Fibroblast of villous mesenchyme (primary cell): Measurements from ENCODE around the gene RANBP3. TPM values are rescaled to one million over a fixed set of nuclear protein-coding genes. Genes with fewer than 3 reads are reported as not detected.
A peak's percentile ranks its signal among the peaks of the same experiment; 100 is the strongest.

Experiments used
- DNase-seq: peaks from one replicate; pipeline ENCODE4 v3.0.0-alpha.2; 2010; ENCODE audit warnings: low read depth
- H3K4me3 ChIP-seq: 2 replicates; pipeline ENCODE4 v1.5.1; 2011; ENCODE audit warnings: low read depth, mild to moderate bottlenecking, low read length
- total RNA-seq: library from RNA; depleted of rRNA; stranded (reverse); fragments of >200 nt; gene quantifications from 2 replicates; pipeline ENCODE4 v1.2.3, GENCODE V29; 2012
- TF ChIP-seq, protein P1 (sequence below): IDR thresholded peaks from 2 replicates; pipeline ENCODE4 v1.5.1; 2012; ENCODE audit warnings: low read depth, mild to moderate bottlenecking, low read length; ENCODE audit not compliant: insufficient read depth

Gene RANBP3
- total RNA-seq, 1 donor: 45.8 TPM

DNA sequence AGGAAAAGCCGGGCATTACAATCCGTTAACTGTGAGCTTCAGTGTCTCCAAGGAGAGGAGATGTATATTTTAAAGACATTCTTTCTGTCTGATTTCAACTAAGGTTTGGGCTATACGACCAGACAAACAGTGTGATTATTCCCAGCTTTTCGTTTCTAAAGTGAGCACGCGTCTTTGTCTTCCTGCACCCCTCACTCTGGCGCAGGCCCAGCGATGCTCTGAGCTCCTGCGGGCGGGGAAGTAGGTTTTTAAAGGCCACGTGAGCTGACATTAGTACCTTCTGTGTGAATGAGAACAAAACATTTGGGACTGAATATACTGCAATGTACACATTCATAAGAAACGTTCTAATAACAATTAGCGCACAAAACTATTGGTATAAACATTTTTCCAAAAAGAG, 15.3 kb upstream of the RANBP3 start:
- TF ChIP-seq, protein P1, sequence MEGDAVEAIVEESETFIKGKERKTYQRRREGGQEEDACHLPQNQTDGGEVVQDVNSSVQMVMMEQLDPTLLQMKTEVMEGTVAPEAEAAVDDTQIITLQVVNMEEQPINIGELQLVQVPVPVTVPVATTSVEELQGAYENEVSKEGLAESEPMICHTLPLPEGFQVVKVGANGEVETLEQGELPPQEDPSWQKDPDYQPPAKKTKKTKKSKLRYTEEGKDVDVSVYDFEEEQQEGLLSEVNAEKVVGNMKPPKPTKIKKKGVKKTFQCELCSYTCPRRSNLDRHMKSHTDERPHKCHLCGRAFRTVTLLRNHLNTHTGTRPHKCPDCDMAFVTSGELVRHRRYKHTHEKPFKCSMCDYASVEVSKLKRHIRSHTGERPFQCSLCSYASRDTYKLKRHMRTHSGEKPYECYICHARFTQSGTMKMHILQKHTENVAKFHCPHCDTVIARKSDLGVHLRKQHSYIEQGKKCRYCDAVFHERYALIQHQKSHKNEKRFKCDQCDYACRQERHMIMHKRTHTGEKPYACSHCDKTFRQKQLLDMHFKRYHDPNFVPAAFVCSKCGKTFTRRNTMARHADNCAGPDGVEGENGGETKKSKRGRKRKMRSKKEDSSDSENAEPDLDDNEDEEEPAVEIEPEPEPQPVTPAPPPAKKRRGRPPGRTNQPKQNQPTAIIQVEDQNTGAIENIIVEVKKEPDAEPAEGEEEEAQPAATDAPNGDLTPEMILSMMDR: no peak
- DNase-seq: no peak
- H3K4me3 ChIP-seq: no peak overlapping the region

DNA sequence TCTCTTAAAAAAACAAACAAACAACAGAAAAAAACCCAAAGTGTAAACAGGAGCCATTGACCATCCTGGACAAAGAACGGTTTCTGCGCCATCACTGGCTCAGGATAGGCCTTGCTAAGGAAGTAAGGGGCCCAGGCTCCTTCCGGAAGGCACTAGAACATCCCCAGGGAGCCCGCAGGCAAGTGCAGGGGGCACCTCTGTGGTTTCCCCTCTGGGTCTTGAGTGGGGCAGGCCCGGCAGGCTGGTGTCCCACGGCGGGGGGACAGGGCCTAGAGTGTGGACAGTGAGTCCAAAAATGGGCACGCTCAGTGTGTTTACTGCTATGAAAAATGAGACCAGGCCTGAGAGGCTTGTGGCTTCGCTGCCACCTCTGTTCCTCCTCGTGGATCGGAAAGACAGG, 14.8 kb upstream of the RANBP3 start:
- TF ChIP-seq, protein P1: no peak
- no peak overlapping the region for H3K4me3 ChIP-seq
- DNase-seq: no peak

DNA sequence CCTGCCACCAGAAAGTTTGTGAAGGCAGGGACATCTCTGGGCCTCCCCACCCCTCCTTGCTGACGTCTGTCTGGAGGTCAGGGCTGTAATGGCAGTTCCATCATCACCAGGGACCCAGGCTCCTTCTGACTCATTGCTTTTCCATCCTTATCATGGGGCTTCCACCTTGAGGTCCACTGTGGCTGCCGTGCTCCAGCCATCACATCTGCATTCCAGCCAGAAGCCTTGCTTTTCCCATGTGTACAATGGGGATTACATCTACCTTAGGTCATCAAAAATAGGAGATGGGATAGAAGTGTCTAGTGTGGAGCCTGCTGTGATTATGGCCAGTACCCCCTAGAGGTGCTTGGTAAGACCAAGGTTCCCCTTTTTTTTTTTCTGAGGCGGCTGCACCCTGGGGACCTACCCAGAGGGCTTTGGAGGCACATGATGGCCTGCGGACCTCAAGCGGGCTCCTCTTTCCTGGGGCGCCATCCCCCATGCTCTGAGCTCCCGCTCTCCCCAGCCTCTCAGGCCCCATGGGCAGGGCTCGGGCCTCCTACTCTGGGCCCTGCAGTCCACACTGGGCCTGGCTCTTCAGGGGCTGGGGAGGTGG, 13.4 kb upstream of the RANBP3 start:
- TF ChIP-seq, protein P1: no peak
- no peak for DNase-seq
- H3K4me3 ChIP-seq: no peak overlapping the region

DNA sequence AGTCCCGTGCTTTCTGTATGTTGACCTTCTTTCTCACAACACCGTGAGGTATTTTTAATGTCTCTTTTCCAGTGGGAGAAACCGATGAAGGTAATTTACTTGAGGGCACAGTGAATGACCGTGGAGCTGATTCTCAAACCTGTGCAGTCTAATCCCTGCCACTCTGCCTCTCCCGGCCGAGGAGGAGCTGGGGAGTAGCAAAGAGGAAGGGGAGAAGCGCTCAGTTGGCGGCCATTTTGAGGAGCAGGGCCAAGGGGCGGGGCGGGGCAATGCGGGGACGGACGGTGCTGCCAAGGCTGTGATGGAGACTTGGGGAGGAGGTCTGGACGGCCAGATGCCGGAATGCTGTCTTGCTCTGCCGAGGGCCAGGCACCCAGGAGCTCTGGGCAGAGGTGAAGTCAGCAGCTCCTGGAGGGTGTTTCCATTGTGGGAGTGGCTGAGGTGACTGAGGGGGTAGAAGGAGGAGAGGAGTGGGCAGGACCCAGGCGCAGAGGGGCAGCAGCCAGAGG, 12.4 kb upstream of the RANBP3 start:
- peak overlapping the region; percentile 39 for H3K4me3 ChIP-seq
- no peak for DNase-seq
- TF ChIP-seq, protein P1: no peak

DNA sequence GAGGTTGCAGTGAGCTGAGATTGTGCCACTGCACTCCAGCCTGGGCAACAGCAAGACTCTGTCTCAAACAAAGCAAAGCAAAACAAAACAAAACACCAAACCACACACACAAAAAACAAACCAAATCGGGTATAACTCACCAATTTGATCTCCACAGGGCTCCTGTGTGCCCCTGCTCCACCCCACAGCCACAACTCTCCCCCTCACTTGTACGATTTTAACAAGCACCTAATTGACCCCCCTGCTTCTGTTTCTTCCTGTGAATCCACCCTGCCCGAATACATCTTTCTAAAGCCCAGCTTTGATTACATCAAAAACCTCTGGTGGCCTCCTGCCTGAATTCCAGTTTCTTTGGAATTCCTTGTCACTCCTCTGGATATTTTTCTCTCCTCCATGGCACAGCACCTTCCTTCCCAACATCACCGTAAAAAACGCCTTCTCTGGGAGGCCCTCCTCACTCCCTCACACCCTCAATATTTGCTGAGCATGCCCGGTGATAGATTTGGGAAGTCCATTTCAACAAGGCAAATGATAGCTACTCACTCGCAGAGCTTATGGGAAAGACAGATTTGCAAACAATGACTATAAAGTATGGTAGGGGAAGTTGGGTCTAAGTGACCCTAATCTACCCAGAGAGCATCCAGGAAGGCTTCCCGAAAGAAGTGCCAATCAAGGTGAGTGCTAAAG, 11.6 kb upstream of the RANBP3 start:
- no peak for DNase-seq
- H3K4me3 ChIP-seq: no peak overlapping the region
- TF ChIP-seq, protein P1: no peak

DNA sequence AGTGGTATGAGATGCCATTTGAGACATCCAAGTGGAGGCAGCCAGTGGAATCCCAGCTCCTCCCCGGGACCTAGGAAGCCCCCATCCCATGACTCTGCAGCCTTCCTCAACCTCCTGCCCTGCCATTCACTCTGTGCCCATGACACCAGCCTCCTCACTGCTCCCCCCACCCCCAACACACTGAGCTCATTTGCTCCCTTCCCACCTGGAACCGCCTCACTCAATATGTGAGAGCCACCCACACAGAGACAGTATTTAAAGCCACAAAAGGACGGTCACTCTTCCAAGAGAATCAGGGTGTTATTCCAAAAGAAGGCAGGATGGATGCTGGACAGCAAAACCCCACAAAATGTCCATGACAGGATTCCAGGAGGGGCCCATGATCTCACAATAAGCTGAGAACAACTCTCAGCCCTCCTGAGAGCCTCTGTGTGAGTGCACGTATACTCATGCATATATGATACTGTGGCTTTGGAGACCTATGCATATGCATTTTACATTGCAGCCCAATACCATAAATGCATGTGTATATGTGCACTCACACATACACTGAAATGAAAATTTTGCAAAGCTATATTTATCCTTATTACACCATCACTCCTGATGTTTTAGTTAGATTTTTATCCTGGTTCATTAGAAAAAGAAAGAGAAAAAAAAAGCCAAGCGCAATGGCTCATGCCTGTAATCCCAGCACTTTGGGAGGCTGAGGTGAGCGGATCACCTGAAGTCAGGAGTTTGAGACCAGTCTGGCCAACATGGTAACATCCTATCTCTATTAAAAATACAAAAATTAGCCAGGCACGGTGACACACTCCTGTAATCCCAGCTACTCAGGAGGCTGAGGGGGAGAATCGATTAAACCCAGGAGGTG, 10.8 kb upstream of the RANBP3 start:
- TF ChIP-seq, protein P1: no peak
- DNase-seq: no peak
- H3K4me3 ChIP-seq: no peak overlapping the region
